ENCODE results near the gene LRRC4C. TPM values are rescaled to one million over a fixed set of nuclear protein-coding genes. Genes with fewer than 3 reads are reported as not detected.

The LRRC4C gene
- total and polyA plus RNA-seq, 12 donors: 0.15 to 0.93 (median 0.40) TPM

DNA sequence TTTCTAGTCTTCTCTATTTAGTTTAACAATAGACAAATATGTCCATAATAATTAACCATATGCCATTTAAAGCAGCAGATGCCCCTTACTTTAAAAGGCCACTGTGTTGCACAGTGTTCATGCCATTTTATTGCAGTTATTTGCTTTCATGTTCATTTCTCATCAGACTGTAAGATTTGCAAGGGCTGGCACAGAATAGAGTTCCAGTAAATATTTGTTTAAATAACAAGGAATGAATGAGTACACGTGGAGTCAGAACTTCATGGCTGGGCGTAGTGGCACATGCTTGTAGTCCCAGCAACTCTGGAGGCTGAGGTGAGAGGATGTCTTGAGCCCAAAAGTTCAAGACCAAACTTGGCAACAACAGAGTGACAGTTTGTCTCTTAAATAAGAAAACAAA lies 1228.6 kb downstream of the LRRC4C start:
- H3K27me3 ChIP-seq: no peaks in the 10 kb centered on the region
- intact Hi-C loops (cut with DNase I): loop anchor here in 1 of 10 donors (1.0 kb wide), 1 partner anchor 38 kb away; no protein-coding TSS in a partner anchor
- H3K4me3 ChIP-seq: no peak overlapping the region
- no peak for DNase-seq
- TF ChIP-seq, protein P1, sequence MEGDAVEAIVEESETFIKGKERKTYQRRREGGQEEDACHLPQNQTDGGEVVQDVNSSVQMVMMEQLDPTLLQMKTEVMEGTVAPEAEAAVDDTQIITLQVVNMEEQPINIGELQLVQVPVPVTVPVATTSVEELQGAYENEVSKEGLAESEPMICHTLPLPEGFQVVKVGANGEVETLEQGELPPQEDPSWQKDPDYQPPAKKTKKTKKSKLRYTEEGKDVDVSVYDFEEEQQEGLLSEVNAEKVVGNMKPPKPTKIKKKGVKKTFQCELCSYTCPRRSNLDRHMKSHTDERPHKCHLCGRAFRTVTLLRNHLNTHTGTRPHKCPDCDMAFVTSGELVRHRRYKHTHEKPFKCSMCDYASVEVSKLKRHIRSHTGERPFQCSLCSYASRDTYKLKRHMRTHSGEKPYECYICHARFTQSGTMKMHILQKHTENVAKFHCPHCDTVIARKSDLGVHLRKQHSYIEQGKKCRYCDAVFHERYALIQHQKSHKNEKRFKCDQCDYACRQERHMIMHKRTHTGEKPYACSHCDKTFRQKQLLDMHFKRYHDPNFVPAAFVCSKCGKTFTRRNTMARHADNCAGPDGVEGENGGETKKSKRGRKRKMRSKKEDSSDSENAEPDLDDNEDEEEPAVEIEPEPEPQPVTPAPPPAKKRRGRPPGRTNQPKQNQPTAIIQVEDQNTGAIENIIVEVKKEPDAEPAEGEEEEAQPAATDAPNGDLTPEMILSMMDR (IDR thresholded peaks at IDR 0.05): no peak
- ATAC-seq: no peak
- no peaks in the 10 kb centered on the region for H3K4me1 ChIP-seq
- no peak overlapping the region for H3K27ac ChIP-seq
- no peaks in the 10 kb centered on the region for H3K9me3 ChIP-seq
- 86 to 95% methylated on average over 2 of the region's 2 CpGs for WGBS, 2 donors
- no peaks in the 10 kb centered on the region for H3K36me3 ChIP-seq

DNA sequence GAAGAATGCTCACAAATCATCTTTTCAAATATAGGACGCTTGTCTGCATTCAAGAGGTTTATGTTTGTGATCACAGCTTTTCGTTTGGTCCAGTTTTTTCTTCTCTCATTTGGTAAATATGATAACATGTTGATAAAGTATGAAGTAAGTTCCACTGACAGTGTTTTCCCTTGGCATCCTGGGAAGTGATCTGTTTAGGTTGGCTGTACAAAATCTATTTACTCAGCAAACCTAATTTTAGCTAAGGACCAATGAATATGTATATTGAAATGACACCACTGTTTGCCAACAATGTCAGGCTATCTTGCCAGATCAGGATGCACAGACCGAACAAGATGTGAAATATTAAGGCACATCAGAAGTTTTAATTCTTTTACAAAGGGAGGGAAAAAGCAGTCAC lies 1230.8 kb downstream of the LRRC4C start:
- no peaks in the 10 kb centered on the region for H3K27me3 ChIP-seq
- H3K4me3 ChIP-seq: no peak overlapping the region
- ATAC-seq: no peak
- no peak overlapping the region for H3K27ac ChIP-seq
- H3K9me3 ChIP-seq: no peaks in the 10 kb centered on the region
- no peaks in the 10 kb centered on the region for H3K36me3 ChIP-seq
- intact Hi-C loops (cut with DNase I): no loop called here
- no peaks in the 10 kb centered on the region for H3K4me1 ChIP-seq
- WGBS, 2 donors: 56 to 57% methylated on average over 3 of the region's 3 CpGs
- no peak for DNase-seq
- TF ChIP-seq, protein P1 (IDR thresholded peaks at IDR 0.05): no peak

- Histone ChIP-seq H3K9me3 (no peaks in the 10 kb centered on the region), H3K4me1 (no peaks in the 10 kb centered on the region), H3K27me3 (no peaks in the 10 kb centered on the region), H3K36me3 (no peaks in the 10 kb centered on the region), H3K27ac (no peak overlapping the region), H3K4me3 (no peak overlapping the region)
- intact Hi-C loops (cut with DNase I): no loop called here
- DNase-seq: no peak
- TF ChIP-seq, protein P1 (IDR thresholded peaks at IDR 0.05): no peak
- no peak for ATAC-seq
Observed at GRCh38 chr11:40227730-40228129, 1231.7 kb downstream of the LRRC4C start.

- no peak overlapping the region for H3K4me3 ChIP-seq
- intact Hi-C loops (cut with DNase I): no loop called here
- DNase-seq: no peak
- no peaks in the 10 kb centered on the region for H3K36me3 ChIP-seq
- H3K4me1 ChIP-seq: no peaks in the 10 kb centered on the region
- 25 to 36% methylated on average over 2 of the region's 2 CpGs for WGBS, 2 donors
- no peaks in the 10 kb centered on the region for H3K9me3 ChIP-seq
- TF ChIP-seq, protein P1 (IDR thresholded peaks at IDR 0.05): no peak
- no peaks in the 10 kb centered on the region for H3K27me3 ChIP-seq
- H3K27ac ChIP-seq: no peak overlapping the region
- no peak for ATAC-seq
Observed at GRCh38 chr11:40226654-40227053, 1232.8 kb downstream of the LRRC4C start.
